Measurements from ENCODE around the gene FEZF2. TPM values are rescaled to one million over a fixed set of nuclear protein-coding genes. Genes with fewer than 3 reads are reported as not detected.

Gene FEZF2
- total RNA-seq, 1 experiment from 2014 or later: not detected

- CTCF ChIA-PET: no interaction called here
- DNase-seq (ENCODE audit: low spot score): no peak
- intact Hi-C loops (cut with micrococcal nuclease; ENCODE audit: unreplicated experiment): no loop called here
- no peaks in the 10 kb centered on the region for H3K9me3 ChIP-seq (ENCODE audit: low read depth, low read length, poor library complexity, severe bottlenecking)
- no peaks in the 10 kb centered on the region for H3K36me3 ChIP-seq (ENCODE audit: insufficient read depth, low read length, poor library complexity, severe bottlenecking)
- peaks cover 33% of the 10 kb centered on the region for H3K27me3 ChIP-seq (replicated peaks; ENCODE audit: insufficient read depth, low read depth, low read length, poor library complexity)
- BruUV-seq (replicated peaks): no TSS peak
- H3K4me1 ChIP-seq (ENCODE audit: insufficient read depth, low read length, poor library complexity, severe bottlenecking): no peaks in the 10 kb centered on the region
- H3K4me3 ChIP-seq (ENCODE audit: low read depth, low read length, poor library complexity, severe bottlenecking): no peak overlapping the region
- TF ChIP-seq EZH2 (IDR thresholded peaks at IDR 0.05; ENCODE audit: borderline replicate concordance, low read depth, low read length, poor library complexity, severe bottlenecking): no peak
- TF ChIP-seq CTCF (conservative IDR thresholded peaks at IDR 0.05; ENCODE audit: low read depth, low read length): no peak
- POLR2A ChIA-PET (ENCODE audit: low non-redundant PET): no interaction called here
- H3K27ac ChIP-seq (ENCODE audit: low read depth, low read length, poor library complexity, severe bottlenecking): no peak overlapping the region
Measured at GRCh38 chr3:62355703-62356102, 17.6 kb downstream of the FEZF2 start.

- H3K36me3 ChIP-seq (ENCODE audit: insufficient read depth, low read length, poor library complexity, severe bottlenecking): no peaks in the 10 kb centered on the region
- BruUV-seq (replicated peaks): no TSS peak
- DNase-seq (ENCODE audit: low spot score): no peak
- intact Hi-C loops (cut with micrococcal nuclease; ENCODE audit: unreplicated experiment): no loop called here
- CTCF ChIA-PET: no interaction called here
- no peaks in the 10 kb centered on the region for H3K4me1 ChIP-seq (ENCODE audit: insufficient read depth, low read length, poor library complexity, severe bottlenecking)
- H3K27me3 ChIP-seq (replicated peaks; ENCODE audit: insufficient read depth, low read depth, low read length, poor library complexity): no peaks in the 10 kb centered on the region
- TF ChIP-seq EZH2 (IDR thresholded peaks at IDR 0.05; ENCODE audit: borderline replicate concordance, low read depth, low read length, poor library complexity, severe bottlenecking): no peak
- no peak for TF ChIP-seq CTCF (conservative IDR thresholded peaks at IDR 0.05; ENCODE audit: low read depth, low read length)
- H3K27ac ChIP-seq (ENCODE audit: low read depth, low read length, poor library complexity, severe bottlenecking): no peak overlapping the region
- no peak overlapping the region for H3K4me3 ChIP-seq (ENCODE audit: low read depth, low read length, poor library complexity, severe bottlenecking)
- POLR2A ChIA-PET (ENCODE audit: low non-redundant PET): no interaction called here
- no peaks in the 10 kb centered on the region for H3K9me3 ChIP-seq (ENCODE audit: low read depth, low read length, poor library complexity, severe bottlenecking)
Measured at GRCh38 chr3:62343755-62344154, 29.6 kb downstream of the FEZF2 start.

GRCh38 chr3:62335196-62335595 lies 38.2 kb downstream of the FEZF2 start:
- H3K9me3 ChIP-seq (ENCODE audit: low read depth, low read length, poor library complexity, severe bottlenecking): no peaks in the 10 kb centered on the region
- no peak overlapping the region for H3K4me3 ChIP-seq (ENCODE audit: low read depth, low read length, poor library complexity, severe bottlenecking)
- no peaks in the 10 kb centered on the region for H3K27me3 ChIP-seq (replicated peaks; ENCODE audit: insufficient read depth, low read depth, low read length, poor library complexity)
- POLR2A ChIA-PET (ENCODE audit: low non-redundant PET): no interaction called here
- H3K36me3 ChIP-seq (ENCODE audit: insufficient read depth, low read length, poor library complexity, severe bottlenecking): no peaks in the 10 kb centered on the region
- H3K4me1 ChIP-seq (ENCODE audit: insufficient read depth, low read length, poor library complexity, severe bottlenecking): no peaks in the 10 kb centered on the region
- no peak for TF ChIP-seq EZH2 (IDR thresholded peaks at IDR 0.05; ENCODE audit: borderline replicate concordance, low read depth, low read length, poor library complexity, severe bottlenecking)
- TF ChIP-seq CTCF (conservative IDR thresholded peaks at IDR 0.05; ENCODE audit: low read depth, low read length): no peak
- intact Hi-C loops (cut with micrococcal nuclease; ENCODE audit: unreplicated experiment): no loop called here
- H3K27ac ChIP-seq (ENCODE audit: low read depth, low read length, poor library complexity, severe bottlenecking): no peak overlapping the region
- CTCF ChIA-PET: no interaction called here
- no peak for DNase-seq (ENCODE audit: low spot score)
- BruUV-seq (replicated peaks): no TSS peak
